ENCODE measurements around the gene GRPEL1. TPM values are rescaled to one million over a fixed set of nuclear protein-coding genes. Genes with fewer than 3 reads are reported as not detected.

GRPEL1 gene
- polyA plus RNA-seq, 2 of the 4 experiments (the other 2 are of a cell fraction): 45.5 to 72.0 TPM

DNA sequence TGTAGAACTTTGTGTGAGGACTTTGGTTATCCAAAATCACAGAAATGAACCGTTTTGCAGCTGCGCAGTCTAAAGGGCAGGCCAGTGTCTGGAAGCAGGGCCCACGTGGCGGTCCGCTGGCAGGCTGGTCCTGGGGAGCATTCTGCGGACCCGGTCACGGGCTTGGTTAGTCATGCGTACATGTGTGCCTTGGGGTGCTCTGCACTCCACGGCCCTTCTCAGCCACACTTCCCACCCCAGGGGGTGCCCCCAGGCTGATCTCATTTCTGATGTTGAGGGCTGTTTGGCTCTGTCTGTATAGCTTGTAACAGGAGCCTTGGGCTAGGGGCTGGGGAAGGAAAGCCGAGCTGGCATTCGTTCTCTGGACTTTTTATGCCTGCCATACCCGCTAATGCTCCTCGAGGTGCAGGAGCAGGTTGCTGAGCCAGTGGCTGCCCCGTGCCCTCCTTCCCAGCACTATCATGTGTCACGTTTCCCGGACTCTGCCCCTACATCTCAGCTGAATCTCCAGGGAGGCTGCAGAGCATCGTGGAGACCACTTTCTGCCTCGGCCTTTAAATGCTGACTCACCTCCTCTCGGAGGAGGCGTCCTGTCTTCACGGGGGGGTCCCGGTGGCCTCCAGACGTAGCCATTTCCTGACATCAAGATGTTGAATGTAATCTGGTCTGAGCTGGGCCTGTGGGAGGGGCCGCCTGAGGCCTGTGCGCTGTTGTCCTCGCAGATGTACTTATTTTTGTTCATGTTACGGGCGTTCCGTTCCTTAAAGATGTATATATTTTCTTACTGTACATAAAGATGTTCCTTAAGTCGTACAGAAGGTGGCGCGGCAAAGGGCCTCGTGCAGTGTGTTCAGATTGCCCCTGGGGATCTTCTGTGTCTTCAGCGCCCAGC, 36.1 kb downstream of the GRPEL1 start:
- H3K4me2 ChIP-seq: no peak overlapping the region
- 78% methylated on average over 34 of the region's 35 CpGs for WGBS (ENCODE audit: missing lambda C conversion rate)
- peaks cover 53% of the 10 kb centered on the region for H3K4me1 ChIP-seq
- DNase-seq (ENCODE audit: low read depth in 1 of 2, low spot score in 1 of 2): no peak
- H3K9me3 ChIP-seq: no peaks in the 10 kb centered on the region
- peak overlapping the region in 1 of 2 experiments; percentile 48; a peak in 2 of 6 replicates for H3K27ac ChIP-seq
- ATAC-seq: no peak
- TF ChIP-seq MAFK (IDR thresholded peaks at IDR 0.05; ENCODE audit: partially characterized antibody) (peak; percentile 64), FOSL2 (IDR thresholded peaks at IDR 0.05) (no peak), FOSL2 (CRISPR knock-in tag; IDR thresholded peaks at IDR 0.05) (no peak)
- ChIA-PET POLR2A (no interaction called here), CTCF (interaction anchor here (1.7 to 3.8 kb wide), 2 partner anchors 11 to 39 kb away, joined by 4 to 15 read pairs; no protein-coding TSS in a partner anchor)
- FAIRE-seq: no peak
- no peak overlapping the region for H3K4me3 ChIP-seq

DNA sequence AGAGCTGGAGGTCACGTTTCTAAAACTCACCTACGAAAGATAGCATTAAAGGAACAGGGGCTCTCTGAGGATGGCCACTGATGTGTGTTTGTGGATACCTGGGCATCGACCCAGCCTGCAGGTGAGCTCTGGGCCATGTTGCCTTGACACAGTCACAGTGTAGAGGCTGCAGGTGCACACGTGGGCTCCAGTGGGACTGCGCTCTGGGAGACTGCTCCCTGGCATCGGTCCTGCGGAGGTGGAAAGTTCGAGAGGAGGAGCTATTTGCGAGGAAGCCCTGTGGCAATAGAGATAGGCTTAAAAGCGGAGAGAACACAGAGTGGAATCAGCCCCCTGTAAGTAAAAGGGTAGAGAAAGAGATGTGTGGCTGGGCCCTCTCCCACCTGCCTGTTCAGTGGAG, 37.0 kb downstream of the GRPEL1 start:
- POLR2A ChIA-PET: no interaction called here
- no peak for FAIRE-seq

More for the DNA sequence above, 37.0 kb downstream of the GRPEL1 start:
- H3K4me1 ChIP-seq: peaks cover 44% of the 10 kb centered on the region
- ATAC-seq (no peak), DNase-seq (ENCODE audit: low read depth in 1 of 2, low spot score in 1 of 2) (no peak)
- no peak overlapping the region for H3K4me2 ChIP-seq
- no peak for TF ChIP-seq ZNF302 (CRISPR knock-in tag; IDR thresholded peaks at IDR 0.05)
- TF ChIP-seq KDM5A (IDR thresholded peaks at IDR 0.05): no peak
- TF ChIP-seq, protein P1, sequence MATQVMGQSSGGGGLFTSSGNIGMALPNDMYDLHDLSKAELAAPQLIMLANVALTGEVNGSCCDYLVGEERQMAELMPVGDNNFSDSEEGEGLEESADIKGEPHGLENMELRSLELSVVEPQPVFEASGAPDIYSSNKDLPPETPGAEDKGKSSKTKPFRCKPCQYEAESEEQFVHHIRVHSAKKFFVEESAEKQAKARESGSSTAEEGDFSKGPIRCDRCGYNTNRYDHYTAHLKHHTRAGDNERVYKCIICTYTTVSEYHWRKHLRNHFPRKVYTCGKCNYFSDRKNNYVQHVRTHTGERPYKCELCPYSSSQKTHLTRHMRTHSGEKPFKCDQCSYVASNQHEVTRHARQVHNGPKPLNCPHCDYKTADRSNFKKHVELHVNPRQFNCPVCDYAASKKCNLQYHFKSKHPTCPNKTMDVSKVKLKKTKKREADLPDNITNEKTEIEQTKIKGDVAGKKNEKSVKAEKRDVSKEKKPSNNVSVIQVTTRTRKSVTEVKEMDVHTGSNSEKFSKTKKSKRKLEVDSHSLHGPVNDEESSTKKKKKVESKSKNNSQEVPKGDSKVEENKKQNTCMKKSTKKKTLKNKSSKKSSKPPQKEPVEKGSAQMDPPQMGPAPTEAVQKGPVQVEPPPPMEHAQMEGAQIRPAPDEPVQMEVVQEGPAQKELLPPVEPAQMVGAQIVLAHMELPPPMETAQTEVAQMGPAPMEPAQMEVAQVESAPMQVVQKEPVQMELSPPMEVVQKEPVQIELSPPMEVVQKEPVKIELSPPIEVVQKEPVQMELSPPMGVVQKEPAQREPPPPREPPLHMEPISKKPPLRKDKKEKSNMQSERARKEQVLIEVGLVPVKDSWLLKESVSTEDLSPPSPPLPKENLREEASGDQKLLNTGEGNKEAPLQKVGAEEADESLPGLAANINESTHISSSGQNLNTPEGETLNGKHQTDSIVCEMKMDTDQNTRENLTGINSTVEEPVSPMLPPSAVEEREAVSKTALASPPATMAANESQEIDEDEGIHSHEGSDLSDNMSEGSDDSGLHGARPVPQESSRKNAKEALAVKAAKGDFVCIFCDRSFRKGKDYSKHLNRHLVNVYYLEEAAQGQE (IDR thresholded peaks at IDR 0.05): no peak
- TF ChIP-seq NPAS2 (CRISPR knock-in tag; IDR thresholded peaks at IDR 0.05; ENCODE audit: borderline replicate concordance): no peak
- TF ChIP-seq TFCP2L1 (CRISPR knock-in tag; IDR thresholded peaks at IDR 0.05): no peak
- no peak for TF ChIP-seq POLR2A (IDR thresholded peaks at IDR 0.05; ENCODE audit: low read length)
- no peak for TF ChIP-seq HEYL (CRISPR knock-in tag; IDR thresholded peaks at IDR 0.05)
- TF ChIP-seq TP53 (CRISPR knock-in tag; IDR thresholded peaks at IDR 0.05): no peak
- no peak for TF ChIP-seq RNF2 (IDR thresholded peaks at IDR 0.05; ENCODE audit: borderline replicate concordance, low read depth)
- TF ChIP-seq POLR2AphosphoS2 (conservative IDR thresholded peaks at IDR 0.05; ENCODE audit: low read length): no peak
- no peak for TF ChIP-seq EHF (CRISPR knock-in tag; IDR thresholded peaks at IDR 0.05)
- no peak for TF ChIP-seq GATA3 (IDR thresholded peaks at IDR 0.05; ENCODE audit: borderline replicate concordance)
- TF ChIP-seq, protein P2, sequence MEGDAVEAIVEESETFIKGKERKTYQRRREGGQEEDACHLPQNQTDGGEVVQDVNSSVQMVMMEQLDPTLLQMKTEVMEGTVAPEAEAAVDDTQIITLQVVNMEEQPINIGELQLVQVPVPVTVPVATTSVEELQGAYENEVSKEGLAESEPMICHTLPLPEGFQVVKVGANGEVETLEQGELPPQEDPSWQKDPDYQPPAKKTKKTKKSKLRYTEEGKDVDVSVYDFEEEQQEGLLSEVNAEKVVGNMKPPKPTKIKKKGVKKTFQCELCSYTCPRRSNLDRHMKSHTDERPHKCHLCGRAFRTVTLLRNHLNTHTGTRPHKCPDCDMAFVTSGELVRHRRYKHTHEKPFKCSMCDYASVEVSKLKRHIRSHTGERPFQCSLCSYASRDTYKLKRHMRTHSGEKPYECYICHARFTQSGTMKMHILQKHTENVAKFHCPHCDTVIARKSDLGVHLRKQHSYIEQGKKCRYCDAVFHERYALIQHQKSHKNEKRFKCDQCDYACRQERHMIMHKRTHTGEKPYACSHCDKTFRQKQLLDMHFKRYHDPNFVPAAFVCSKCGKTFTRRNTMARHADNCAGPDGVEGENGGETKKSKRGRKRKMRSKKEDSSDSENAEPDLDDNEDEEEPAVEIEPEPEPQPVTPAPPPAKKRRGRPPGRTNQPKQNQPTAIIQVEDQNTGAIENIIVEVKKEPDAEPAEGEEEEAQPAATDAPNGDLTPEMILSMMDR (IDR thresholded peaks at IDR 0.05): no peak
- TF ChIP-seq, protein P3, sequence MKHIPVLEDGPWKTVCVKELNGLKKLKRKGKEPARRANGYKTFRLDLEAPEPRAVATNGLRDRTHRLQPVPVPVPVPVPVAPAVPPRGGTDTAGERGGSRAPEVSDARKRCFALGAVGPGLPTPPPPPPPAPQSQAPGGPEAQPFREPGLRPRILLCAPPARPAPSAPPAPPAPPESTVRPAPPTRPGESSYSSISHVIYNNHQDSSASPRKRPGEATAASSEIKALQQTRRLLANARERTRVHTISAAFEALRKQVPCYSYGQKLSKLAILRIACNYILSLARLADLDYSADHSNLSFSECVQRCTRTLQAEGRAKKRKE (CRISPR knock-in tag; IDR thresholded peaks at IDR 0.05; ENCODE audit: low read depth): no peak
- TF ChIP-seq ZSCAN20 (CRISPR knock-in tag; IDR thresholded peaks at IDR 0.05): no peak
- TF ChIP-seq HOXB5 (CRISPR knock-in tag; IDR thresholded peaks at IDR 0.05): no peak
- no peak for TF ChIP-seq FOSB (CRISPR knock-in tag; IDR thresholded peaks at IDR 0.05)
- CTCF ChIA-PET: interaction anchor here (1.7 to 3.8 kb wide), 3 partner anchors 10 to 40 kb away, joined by 4 to 15 read pairs (median 6); partner anchors contain the start of gene TADA2B
- no peak overlapping the region for H3K27ac ChIP-seq
- H3K9me3 ChIP-seq: no peaks in the 10 kb centered on the region
- 91% methylated on average over 10 of the region's 10 CpGs for WGBS (ENCODE audit: missing lambda C conversion rate)
- no peak overlapping the region for H3K4me3 ChIP-seq

Data from A549 (cell line).